Fibroblast of lung (primary cell): ENCODE measurements around the gene KIRREL2. TPM values are rescaled to one million over a fixed set of nuclear protein-coding genes. Genes with fewer than 3 reads are reported as not detected.

Source experiments
- DNase-seq, 2 donors: peaks; one replicate each; pipeline versions ENCODE4 v3.0.0 to v3.0.0-alpha.2; 2010; ENCODE audit warnings: low read depth in 2 of 2
- H2AFZ ChIP-seq: 2 replicates; pipeline ENCODE4 v1.5.1; 2012; ENCODE audit warnings: low read length, control low read depth, inconsistent platforms
- H3K27ac ChIP-seq: 2 replicates; pipeline ENCODE4 v1.5.1; 2011; ENCODE audit warnings: low read length, control low read depth; ENCODE audit not compliant: insufficient read depth
- H3K27me3 ChIP-seq: 2 replicates; pipeline ENCODE4 v1.5.1; 2011; ENCODE audit warnings: mild to moderate bottlenecking, low read length; ENCODE audit not compliant: control insufficient read depth, insufficient read depth
- H3K36me3 ChIP-seq: 2 replicates; pipeline ENCODE4 v1.5.1; 2011; ENCODE audit warnings: low read length; ENCODE audit not compliant: control insufficient read depth, insufficient read depth
- H3K4me1 ChIP-seq: 2 replicates; pipeline ENCODE4 v1.5.1; 2011; ENCODE audit warnings: low read length; ENCODE audit not compliant: control insufficient read depth, insufficient read depth; ENCODE audit errors: extremely low read depth
- H3K4me2 ChIP-seq: 2 replicates; pipeline ENCODE4 v1.5.1; 2011; ENCODE audit warnings: low read length, control low read depth; ENCODE audit not compliant: insufficient read depth; ENCODE audit errors: extremely low read depth
- H3K4me3 ChIP-seq, 4 experiments: fragments of 200-600 bp in 1 of 4; sonication (generic) in 1 of 4; replicated peaks in 1 of 4; 2 replicates each; pipeline ENCODE4 v1.5.1; 2011 to 2016; ENCODE audit warnings: low read length in 4 of 4, low read depth in 3 of 4, mild to moderate bottlenecking in 3 of 4, control low read depth in 2 of 4, inconsistent platforms in 1 of 4, mixed read lengths in 1 of 4; ENCODE audit not compliant: insufficient read depth in 1 of 4; ENCODE audit errors: control extremely low read depth in 1 of 4
- H3K79me2 ChIP-seq: 2 replicates; pipeline ENCODE4 v1.5.1; 2012; ENCODE audit warnings: mild to moderate bottlenecking, low read length, inconsistent platforms; ENCODE audit not compliant: control insufficient read depth, insufficient read depth
- H3K9ac ChIP-seq: 2 replicates; pipeline ENCODE4 v1.5.1; 2011; ENCODE audit warnings: mild to moderate bottlenecking, low read length, control low read depth; ENCODE audit not compliant: insufficient read depth
- H3K9me3 ChIP-seq: 2 replicates; pipeline ENCODE4 v1.5.1; 2012; ENCODE audit warnings: low read depth, low read length; ENCODE audit not compliant: control insufficient read depth, insufficient read depth
- H4K20me1 ChIP-seq: 2 replicates; pipeline ENCODE4 v1.5.1; 2011; ENCODE audit warnings: low read length; ENCODE audit not compliant: control insufficient read depth, insufficient read depth; ENCODE audit errors: extremely low read depth
- CTCF ChIP-seq, 2 donors: IDR thresholded peaks in 1 of 2; conservative IDR thresholded peaks in 1 of 2; 1 replicate in 1 of 2; 2 replicates in 1 of 2; pipeline ENCODE4 v1.5.1; 2011 to 2012; ENCODE audit warnings: low read length in 2 of 2, control low read depth in 1 of 2, inconsistent platforms in 1 of 2, low read depth in 1 of 2, mild to moderate bottlenecking in 1 of 2
- EZH2 ChIP-seq: IDR thresholded peaks from 2 replicates; pipeline ENCODE4 v1.5.1; 2012; ENCODE audit warnings: low read length, control low read depth, mild to moderate bottlenecking; ENCODE audit errors: missing control alignments
- polyA plus RNA-seq, 2 donors: library from polyadenylated mRNA; depleted of rRNA in 1 of 2; stranded (reverse) in 1 of 2; unstranded in 1 of 2; fragments of >200 nt; gene quantifications; 2 replicates each; pipeline ENCODE4 v1.2.1, GENCODE V29; 2011 to 2012; ENCODE audit warnings: missing spikeins in 1 of 2
- total RNA-seq: library from RNA; depleted of rRNA; stranded (reverse); fragments of >200 nt; gene quantifications from 2 replicates; pipeline ENCODE4 v1.2.1, GENCODE V29; 2014

KIRREL2 gene
- total and polyA plus RNA-seq, 2 donors (not counting 1 experiment from before 2014, with no cell fraction given), result under 0.01 TPM; not detected in 1

- Histone ChIP-seq H3K27ac (no peak overlapping the region), H3K27me3 (no peaks in the 10 kb centered on the region), H3K4me1 (no peaks in the 10 kb centered on the region), H4K20me1 (no peaks in the 10 kb centered on the region), H3K36me3 (no peaks in the 10 kb centered on the region), H3K4me3 (no peak overlapping the region), H2AFZ (no peak overlapping the region), H3K9me3 (no peaks in the 10 kb centered on the region), H3K4me2 (no peak overlapping the region), H3K79me2 (no peaks in the 10 kb centered on the region), H3K9ac (no peak overlapping the region)
- DNase-seq, result peak in 1 of 2 donors; percentile 38
- TF ChIP-seq EZH2 (no peak), CTCF (conservative IDR thresholded peaks at IDR 0.05 in 1 of 2, IDR thresholded peaks at IDR 0.05 in 1 of 2; ENCODE audit: low read depth in 1 of 2, low read length in 2 of 2) (no peak)
These were observed 55.1 kb downstream of the KIRREL2 start for GRCh38 chr19:35911790-35912189.

- no peak overlapping the region for H2AFZ ChIP-seq
- H3K79me2 ChIP-seq, result no peaks in the 10 kb centered on the region
- H3K27ac ChIP-seq, result no peak overlapping the region
- H3K9ac ChIP-seq, result no peak overlapping the region
- TF ChIP-seq EZH2 (no peak), CTCF (conservative IDR thresholded peaks at IDR 0.05 in 1 of 2, IDR thresholded peaks at IDR 0.05 in 1 of 2; ENCODE audit: low read depth in 1 of 2, low read length in 2 of 2) (no peak)
- peak in 1 of 2 donors; percentile 60 for DNase-seq
- H3K36me3 ChIP-seq, result no peaks in the 10 kb centered on the region
- no peaks in the 10 kb centered on the region for H3K4me1 ChIP-seq
- no peaks in the 10 kb centered on the region for H3K9me3 ChIP-seq
- H3K27me3 ChIP-seq, result no peaks in the 10 kb centered on the region
- H4K20me1 ChIP-seq, result no peaks in the 10 kb centered on the region
- peak overlapping the region; percentile 15 for H3K4me2 ChIP-seq
- H3K4me3 ChIP-seq, result no peak overlapping the region
These were observed 56.9 kb downstream of the KIRREL2 start for GRCh38 chr19:35913589-35913988.

GRCh38 chr19:35915443-35915842 is 58.7 kb downstream of the KIRREL2 start:
- no peaks in the 10 kb centered on the region for H3K36me3 ChIP-seq
- no peak for DNase-seq
- H3K27me3 ChIP-seq, result no peaks in the 10 kb centered on the region
- H3K9ac ChIP-seq, result no peak overlapping the region
- H4K20me1 ChIP-seq, result no peaks in the 10 kb centered on the region
- no peak overlapping the region for H3K27ac ChIP-seq
- no peak for TF ChIP-seq CTCF (conservative IDR thresholded peaks at IDR 0.05 in 1 of 2, IDR thresholded peaks at IDR 0.05 in 1 of 2; ENCODE audit: low read depth in 1 of 2, low read length in 2 of 2)
- no peak for TF ChIP-seq EZH2
- H3K9me3 ChIP-seq, result no peaks in the 10 kb centered on the region
- no peak overlapping the region for H3K4me2 ChIP-seq
- H3K4me1 ChIP-seq, result no peaks in the 10 kb centered on the region
- no peak overlapping the region for H3K4me3 ChIP-seq
- H2AFZ ChIP-seq, result no peak overlapping the region
- H3K79me2 ChIP-seq, result no peaks in the 10 kb centered on the region

Other genes with a start within 250 kb of the KIRREL2 start
- gene HAUS5, start 244.2 kb upstream of the KIRREL2 start, total RNA-seq, result 3.9 and 4.0 TPM in 2 replicates
- 2.5 and 4.7 TPM in 2 replicates for gene HAUS5, start 244.2 kb upstream of the KIRREL2 start, polyA plus RNA-seq
- gene RBM42, start 227.9 kb upstream of the KIRREL2 start, total RNA-seq, result 29.9 and 32.1 TPM in 2 replicates
- 32.9 and 43.0 TPM in 2 replicates for gene RBM42, start 227.9 kb upstream of the KIRREL2 start, polyA plus RNA-seq
- 0.50 and 0.51 TPM in 2 replicates for gene ETV2, start 215.2 kb upstream of the KIRREL2 start, total RNA-seq
- 0.12 and 0.18 TPM in 2 replicates for gene ETV2, start 215.2 kb upstream of the KIRREL2 start, polyA plus RNA-seq
- gene COX6B1, start 208.6 kb upstream of the KIRREL2 start, total RNA-seq, result 194 and 279 TPM in 2 replicates
- gene COX6B1, start 208.6 kb upstream of the KIRREL2 start, polyA plus RNA-seq, result 382 and 499 TPM in 2 replicates
- gene UPK1A, start 190.4 kb upstream of the KIRREL2 start, total RNA-seq, result not detected in 2 replicates
- 0.06 and 0.27 TPM in 2 replicates for gene UPK1A, start 190.4 kb upstream of the KIRREL2 start, polyA plus RNA-seq
- gene ZBTB32, start 152.4 kb upstream of the KIRREL2 start, total RNA-seq, result not detected in 2 replicates
- gene ZBTB32, start 152.4 kb upstream of the KIRREL2 start, polyA plus RNA-seq, result not detected in 2 replicates
- gene KMT2B, start 138.9 kb upstream of the KIRREL2 start, total RNA-seq, result 3.9 and 5.4 TPM in 2 replicates
- 7.4 and 12.5 TPM in 2 replicates for gene KMT2B, start 138.9 kb upstream of the KIRREL2 start, polyA plus RNA-seq
- gene IGFLR1, start 114.5 kb upstream of the KIRREL2 start, total RNA-seq, result 0.17 and 0.51 TPM in 2 replicates
- 0.75 and 2.1 TPM in 2 replicates for gene IGFLR1, start 114.5 kb upstream of the KIRREL2 start, polyA plus RNA-seq
- gene U2AF1L4, start 111.5 kb upstream of the KIRREL2 start, total RNA-seq, result 5.9 and 9.1 TPM in 2 replicates
- gene U2AF1L4, start 111.5 kb upstream of the KIRREL2 start, polyA plus RNA-seq, result 11.9 and 13.8 TPM in 2 replicates
- gene PSENEN, start 111.3 kb upstream of the KIRREL2 start, total RNA-seq, result 15.7 and 16.0 TPM in 2 replicates
- gene PSENEN, start 111.3 kb upstream of the KIRREL2 start, polyA plus RNA-seq, result 31.4 and 35.5 TPM in 2 replicates
- gene LIN37, start 108.3 kb upstream of the KIRREL2 start, total RNA-seq, result 6.4 and 10.0 TPM in 2 replicates
- gene LIN37, start 108.3 kb upstream of the KIRREL2 start, polyA plus RNA-seq, result 8.5 and 10.3 TPM in 2 replicates
- 47.8 and 54.3 TPM in 2 replicates for gene HSPB6, start 99.9 kb upstream of the KIRREL2 start, total RNA-seq
- 53.1 and 71.0 TPM in 2 replicates for gene HSPB6, start 99.9 kb upstream of the KIRREL2 start, polyA plus RNA-seq
- 2.6 and 3.8 TPM in 2 replicates for gene PROSER3, start 98.7 kb upstream of the KIRREL2 start, total RNA-seq
- gene PROSER3, start 98.7 kb upstream of the KIRREL2 start, polyA plus RNA-seq, result 8.1 and 12.9 TPM in 2 replicates
- 2.1 and 2.3 TPM in 2 replicates for gene ARHGAP33, start 81.3 kb upstream of the KIRREL2 start, total RNA-seq
- 0.58 and 1.7 TPM in 2 replicates for gene ARHGAP33, start 81.3 kb upstream of the KIRREL2 start, polyA plus RNA-seq
- gene PRODH2, start 44.1 kb upstream of the KIRREL2 start, total RNA-seq, result not detected in 2 replicates
- not detected in 2 replicates for gene PRODH2, start 44.1 kb upstream of the KIRREL2 start, polyA plus RNA-seq
- gene NPHS1, start 4.4 kb upstream of the KIRREL2 start, total RNA-seq, result not detected in 2 replicates
- not detected in 2 replicates for gene NPHS1, start 4.4 kb upstream of the KIRREL2 start, polyA plus RNA-seq
- 0.99 and 2.6 TPM in 2 replicates for gene APLP1, start 11.7 kb downstream of the KIRREL2 start, total RNA-seq
- gene APLP1, start 11.7 kb downstream of the KIRREL2 start, polyA plus RNA-seq, result 3.7 and 4.1 TPM in 2 replicates
- 2.3 and 2.6 TPM in 2 replicates for gene NFKBID, start 43.6 kb downstream of the KIRREL2 start, total RNA-seq
- 1.2 and 2.4 TPM in 2 replicates for gene NFKBID, start 43.6 kb downstream of the KIRREL2 start, polyA plus RNA-seq
- 1.0 and 2.0 TPM in 2 replicates for gene HCST, start 45.6 kb downstream of the KIRREL2 start, total RNA-seq
- 0.14 and 0.16 TPM in 2 replicates for gene HCST, start 45.6 kb downstream of the KIRREL2 start, polyA plus RNA-seq
- 0.26 TPM in 1 of 2 replicates, not detected in the other for gene TYROBP, start 51.4 kb downstream of the KIRREL2 start, total RNA-seq
- not detected in 2 replicates for gene TYROBP, start 51.4 kb downstream of the KIRREL2 start, polyA plus RNA-seq
- gene LRFN3, start 79.5 kb downstream of the KIRREL2 start, total RNA-seq, result 2.6 and 3.1 TPM in 2 replicates
- 2.2 and 2.6 TPM in 2 replicates for gene LRFN3, start 79.5 kb downstream of the KIRREL2 start, polyA plus RNA-seq
- gene SDHAF1, start 138.3 kb downstream of the KIRREL2 start, total RNA-seq, result 7.8 and 11.8 TPM in 2 replicates
- 5.6 and 6.4 TPM in 2 replicates for gene SDHAF1, start 138.3 kb downstream of the KIRREL2 start, polyA plus RNA-seq
- under 0.01 and 0.17 TPM in 2 replicates for gene SYNE4, start 151.9 kb downstream of the KIRREL2 start, total RNA-seq
- gene SYNE4, start 151.9 kb downstream of the KIRREL2 start, polyA plus RNA-seq, result 0.07 and 0.12 TPM in 2 replicates
- 12.8 and 20.1 TPM in 2 replicates for gene ALKBH6, start 157.3 kb downstream of the KIRREL2 start, total RNA-seq
- gene ALKBH6, start 157.3 kb downstream of the KIRREL2 start, polyA plus RNA-seq, result 19.5 and 21.0 TPM in 2 replicates
- 8.2 and 19.8 TPM in 2 replicates for gene CLIP3, start 176.0 kb downstream of the KIRREL2 start, total RNA-seq
- gene CLIP3, start 176.0 kb downstream of the KIRREL2 start, polyA plus RNA-seq, result 14.7 and 15.0 TPM in 2 replicates
- 3.6 and 5.1 TPM in 2 replicates for gene THAP8, start 197.4 kb downstream of the KIRREL2 start, total RNA-seq
- 3.8 and 4.6 TPM in 2 replicates for gene THAP8, start 197.4 kb downstream of the KIRREL2 start, polyA plus RNA-seq
- 0.26 and 2.8 TPM in 2 replicates for gene WDR62, start 198.0 kb downstream of the KIRREL2 start, total RNA-seq
- gene WDR62, start 198.0 kb downstream of the KIRREL2 start, polyA plus RNA-seq, result 1.1 and 6.3 TPM in 2 replicates